RPMI7951 (cell line): ENCODE results near the gene DGKB. TPM values are rescaled to one million over a fixed set of nuclear protein-coding genes. Genes with fewer than 3 reads are reported as not detected.
"Not testable (repeated sequence)": the region's sequence is repeated elsewhere in the genome, so short reads cannot be mapped to it uniquely, and the experiment has no call there.

Source experiments
- DNase-seq: peaks from one replicate; pipeline ENCODE4 v3.0.0-alpha.2; 2012; ENCODE audit warnings: low read depth
- total RNA-seq: library from RNA; depleted of rRNA; stranded (reverse); fragments of >200 nt; shearing (Covaris generic); gene quantifications from 2 replicates; pipeline ENCODE4 v1.2.3, GENCODE V29; 2014

The DGKB gene
- total RNA-seq, 1 experiment from 2014 or later: not detected

- DNase-seq: no peak
Observed at GRCh38 chr7:14289957-14290356, 612.6 kb downstream of the DGKB start.

DNA sequence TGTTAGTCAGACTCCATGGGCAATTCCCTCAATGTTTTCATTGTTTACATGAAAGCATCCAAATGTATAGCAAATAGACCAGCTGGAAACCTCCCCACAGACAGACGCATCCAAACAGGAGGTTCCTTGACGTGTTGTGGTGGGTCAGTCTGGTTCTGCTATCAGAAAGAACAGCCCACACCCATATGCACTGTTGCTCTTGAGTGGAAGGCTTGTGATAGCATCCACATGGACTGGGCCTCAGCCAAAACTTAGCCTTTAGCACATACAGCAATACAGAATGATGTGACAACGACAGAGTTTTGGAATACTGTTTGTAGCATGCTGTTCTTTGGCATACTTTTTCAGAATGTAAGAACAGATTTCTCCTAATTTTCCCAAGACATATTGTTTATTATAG lies 613.9 kb downstream of the DGKB start:
- no peak for DNase-seq

DNA sequence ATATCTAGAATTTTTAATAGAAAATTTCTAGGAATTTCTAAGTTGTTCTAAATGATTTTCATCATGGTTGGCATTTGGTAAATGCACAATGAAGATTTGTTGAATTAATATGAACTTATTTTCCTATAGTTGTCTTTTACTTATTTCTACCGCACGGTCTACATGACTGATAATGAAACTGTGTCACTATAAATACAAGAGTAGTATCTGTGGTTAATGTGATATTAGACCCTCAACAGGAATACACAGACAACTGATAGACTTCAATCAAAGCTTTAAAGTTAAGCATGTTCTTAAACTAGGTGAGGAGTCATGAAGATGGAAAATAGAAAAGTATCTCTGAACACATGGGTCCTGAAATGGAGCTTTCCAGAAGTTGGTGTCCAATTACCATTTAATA lies 615.2 kb downstream of the DGKB start:
- no peak for DNase-seq

DNA sequence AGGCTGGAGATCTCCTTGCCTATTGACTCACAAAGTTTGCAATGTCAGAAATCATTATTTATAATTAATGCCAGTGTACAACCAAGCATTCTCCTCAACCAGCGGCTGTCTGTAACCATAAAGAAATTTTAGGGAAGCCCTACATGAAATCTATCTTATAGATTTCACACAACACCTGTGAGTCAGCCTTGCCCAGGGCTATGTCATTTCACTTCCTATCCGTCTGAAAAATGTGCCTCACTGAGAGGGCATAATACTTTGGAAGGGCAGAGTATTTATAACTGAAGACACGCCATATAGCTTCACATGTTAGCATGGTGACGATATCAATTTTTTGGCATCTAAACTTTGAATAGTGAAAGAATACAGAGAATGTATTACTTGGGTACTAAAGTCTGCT lies 616.5 kb downstream of the DGKB start:
- no peak for DNase-seq

DNA sequence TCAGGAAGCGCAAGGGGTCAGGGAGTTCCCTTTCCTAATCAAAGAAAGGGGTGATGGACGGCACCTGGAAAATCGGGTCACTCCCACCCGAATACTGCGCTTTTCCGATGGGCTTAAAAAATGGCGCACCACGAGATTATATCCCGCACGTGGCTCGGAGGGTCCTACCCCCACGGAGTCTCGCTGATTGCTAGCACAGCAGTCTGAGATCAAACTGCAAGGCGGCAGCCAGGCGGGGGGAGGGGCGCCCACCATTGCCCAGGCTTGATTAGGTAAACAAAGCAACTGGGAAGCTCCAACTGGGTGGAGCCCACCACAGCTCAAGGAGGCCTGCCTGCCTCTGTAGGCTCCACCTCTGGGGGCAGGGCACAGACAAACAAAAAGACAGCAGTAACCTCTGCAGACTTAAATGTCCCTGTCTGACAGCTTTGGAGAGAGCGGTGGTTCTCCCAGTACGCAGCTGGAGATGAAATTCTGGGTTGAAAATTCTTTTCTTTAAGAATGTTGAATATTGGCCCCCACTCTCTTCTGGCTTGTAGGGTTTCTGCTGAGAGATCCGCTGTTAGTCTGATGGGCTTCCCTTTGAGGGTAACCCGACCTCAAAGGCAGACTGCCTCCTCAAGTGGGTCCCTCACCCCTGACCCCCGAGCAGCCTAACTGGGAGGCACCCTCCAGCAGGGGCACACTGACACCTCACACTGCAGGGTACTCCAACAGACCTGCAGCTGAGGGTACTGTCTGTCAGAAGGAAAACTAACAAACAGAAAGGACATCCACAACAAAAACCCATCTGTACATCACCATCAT lies 623.3 kb downstream of the DGKB start:
- DNase-seq: not testable (repeated sequence)

DNA sequence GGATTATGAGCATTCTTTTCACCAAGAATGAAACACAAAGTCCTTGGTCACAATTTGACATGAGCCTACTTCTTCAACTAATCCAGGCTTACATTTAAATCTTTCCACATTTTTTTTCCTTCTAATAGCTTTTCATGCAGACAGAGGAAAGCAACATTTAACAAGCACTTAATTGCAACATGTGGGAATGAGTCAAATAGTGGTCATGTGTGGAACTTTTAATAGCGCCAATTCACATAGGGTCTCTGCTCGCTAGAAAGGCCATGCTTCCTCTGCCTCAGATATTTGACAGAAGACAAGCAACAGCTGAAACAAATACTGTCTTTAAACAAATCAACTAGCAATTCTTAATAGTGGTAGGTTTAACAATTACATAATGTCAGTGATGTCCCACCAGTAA lies 627.2 kb downstream of the DGKB start:
- peak; percentile 11 for DNase-seq

- DNase-seq: no peak
Observed at GRCh38 chr7:14271441-14271840, 631.1 kb downstream of the DGKB start.

DNA sequence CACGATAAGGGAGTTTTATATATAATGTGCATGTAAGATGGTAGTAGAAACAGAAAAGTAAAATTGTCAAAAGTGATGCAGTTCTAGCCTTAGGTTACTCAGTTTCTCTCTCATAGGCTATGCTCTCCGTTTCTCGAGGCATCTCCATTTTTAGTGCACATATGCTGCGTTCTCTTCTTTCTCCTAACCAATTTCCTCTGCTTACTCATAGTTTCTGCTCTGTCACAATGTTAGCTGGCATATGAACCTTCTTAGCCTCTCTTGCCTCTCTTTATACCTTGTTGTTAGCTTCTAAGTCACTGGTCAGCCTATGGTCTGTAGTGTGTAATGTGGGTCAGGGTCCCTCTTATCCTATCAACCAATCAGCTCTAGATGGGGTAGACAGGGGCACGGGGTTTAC lies 632.5 kb downstream of the DGKB start:
- no peak for DNase-seq

- no peak for DNase-seq
Observed at GRCh38 chr7:14260011-14260410, 642.5 kb downstream of the DGKB start.

DNA sequence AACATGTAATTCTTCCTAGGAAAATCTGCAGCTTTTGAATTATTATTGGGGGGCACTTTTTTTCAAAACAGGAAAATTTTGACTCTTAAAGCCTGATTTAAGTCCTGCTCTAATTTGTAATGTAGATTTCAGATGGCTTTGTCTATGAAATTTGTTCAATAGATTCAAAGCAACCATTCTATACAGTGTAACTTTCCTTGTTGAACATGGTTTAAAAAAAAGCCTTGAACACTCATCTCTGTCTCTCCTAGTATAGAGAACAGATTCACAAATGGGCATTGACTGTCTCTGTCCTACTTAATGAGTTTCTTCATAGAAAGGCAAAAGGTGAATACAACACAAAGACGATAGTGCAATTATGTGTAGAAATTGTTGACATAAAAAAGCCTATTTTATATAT lies 643.7 kb downstream of the DGKB start:
- DNase-seq: no peak

GRCh38 chr7:14258441-14258840 lies 644.1 kb downstream of the DGKB start:
- DNase-seq: no peak

GRCh38 chr7:14252458-14252857 lies 650.1 kb downstream of the DGKB start:
- DNase-seq: no peak

- no peak for DNase-seq
Observed at GRCh38 chr7:14242175-14242574, 660.4 kb downstream of the DGKB start.

DNA sequence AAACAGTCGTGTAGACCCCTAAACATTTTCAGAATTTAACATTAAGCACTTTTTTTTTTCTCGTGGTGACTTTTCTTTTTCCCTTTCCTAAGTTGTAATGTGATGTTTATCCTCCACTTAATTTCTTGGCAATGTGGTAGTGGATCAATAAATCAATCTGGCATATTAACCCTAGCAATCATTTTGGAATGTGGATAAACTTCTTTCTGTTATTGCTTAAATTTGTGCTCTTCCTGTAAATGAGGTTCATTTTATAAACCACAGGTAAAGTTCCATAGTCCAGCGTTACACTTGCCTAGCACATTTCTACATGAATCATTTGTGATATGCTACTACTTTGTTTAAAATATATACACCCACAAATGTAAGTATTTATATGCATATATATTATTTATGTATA lies 665.7 kb downstream of the DGKB start:
- no peak for DNase-seq

GRCh38 chr7:14235056-14235455 lies 667.5 kb downstream of the DGKB start:
- no peak for DNase-seq

GRCh38 chr7:14233868-14234369 lies 668.6 kb downstream of the DGKB start:
- no peak for DNase-seq

DNA sequence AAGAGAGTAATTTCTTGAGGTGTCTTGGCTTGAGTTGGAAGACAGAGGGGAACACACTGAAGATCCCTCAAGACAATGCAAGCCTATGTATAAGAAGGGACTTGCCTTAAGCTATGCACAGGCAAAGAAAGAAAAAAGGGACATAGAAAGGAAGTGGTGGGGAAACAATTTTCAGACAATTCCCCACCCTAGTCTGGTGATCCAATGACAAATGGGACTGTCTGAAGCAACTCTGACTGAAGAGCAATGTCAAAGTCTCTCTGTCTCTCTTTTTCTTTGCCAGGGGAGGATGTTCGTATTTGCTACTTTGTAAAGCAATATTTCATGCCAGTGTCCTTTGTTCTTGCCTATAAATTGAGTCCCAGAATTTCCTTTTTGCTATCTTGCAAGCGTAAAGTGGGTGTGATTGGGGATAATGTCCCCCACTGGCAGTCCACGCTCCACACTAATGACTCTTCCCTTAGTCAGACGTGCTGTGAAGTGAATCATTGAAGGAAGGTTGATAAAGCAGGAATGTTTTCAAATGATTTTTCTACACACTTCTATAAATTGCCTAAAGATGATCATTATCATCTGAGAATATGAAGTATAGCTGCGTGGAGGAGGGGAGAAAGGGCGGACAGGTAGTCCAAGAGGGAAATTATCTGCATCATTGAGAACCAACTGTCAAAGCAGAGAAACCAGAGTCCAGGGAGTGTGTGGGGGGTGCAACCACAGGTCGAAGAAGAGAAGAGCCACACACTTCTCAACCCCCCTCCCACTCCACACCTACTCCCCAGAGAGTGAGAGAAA lies 669.3 kb downstream of the DGKB start:
- DNase-seq: peak; percentile 35

- no peak for DNase-seq
Observed at GRCh38 chr7:14229047-14229446, 673.5 kb downstream of the DGKB start.

GRCh38 chr7:14228341-14228740 lies 674.2 kb downstream of the DGKB start:
- no peak for DNase-seq

GRCh38 chr7:14226126-14226525 lies 676.4 kb downstream of the DGKB start:
- DNase-seq: no peak

GRCh38 chr7:14219125-14219524 lies 683.4 kb downstream of the DGKB start:
- DNase-seq: no peak

- DNase-seq: no peak
Observed at GRCh38 chr7:14218338-14218737, 684.2 kb downstream of the DGKB start.

- no peak for DNase-seq
Observed at GRCh38 chr7:14209896-14210484, 692.6 kb downstream of the DGKB start.
